ENCODE data around the gene FZD10. TPM values are rescaled to one million over a fixed set of nuclear protein-coding genes. Genes with fewer than 3 reads are reported as not detected.

FZD10 gene
- total and polyA plus RNA-seq, 2 of the 8 experiments (the other 6 are each of a cell fraction or from before 2014, with no cell fraction given) = 0.11 to 0.60 TPM

- FAIRE-seq = no peak
- H3K27me3 ChIP-seq (replicated peaks in 1 of 4; ENCODE audit: control insufficient read depth in 3 of 4, extremely low read depth in 1 of 4, insufficient read depth in 3 of 4, low read length in 3 of 4) = peaks cover 0 to 41% (median 17%) of the 10 kb centered on the region in 4 experiments; a peak in 6 of 7 replicates
- POLR2A ChIA-PET (ENCODE audit: partially characterized antibody) = no interaction called here
Observed at GRCh38 chr12:130212384-130212989, 50.2 kb downstream of the FZD10 start.

More at GRCh38 chr12:130212384-130212989, 50.2 kb downstream of the FZD10 start:
- Histone ChIP-seq H2BK12ac (ENCODE audit: low read depth, low read length) (no peak overlapping the region), H4K20me1 (replicated peaks in 1 of 2; ENCODE audit: control insufficient read depth in 1 of 2, insufficient read depth in 2 of 2, low read length in 2 of 2) (no peaks in the 10 kb centered on the region), H3K9me3 (ENCODE audit: insufficient read depth in 2 of 2, low read depth in 1 of 2, low read length in 1 of 2) (no peaks in the 10 kb centered on the region), H3K23ac (ENCODE audit: insufficient read length) (no peak overlapping the region), H3K27ac (ENCODE audit: low read depth, low read length) (no peak overlapping the region), H3K79me1 (ENCODE audit: low read depth, low read length) (no peaks in the 10 kb centered on the region), H3K23me2 (ENCODE audit: low read depth, low read length) (no peaks in the 10 kb centered on the region), H3K14ac (ENCODE audit: insufficient read length) (no peak overlapping the region), H3K36me3 (ENCODE audit: control insufficient read depth in 2 of 4, insufficient read depth in 4 of 4, low read length in 3 of 4) (no peaks in the 10 kb centered on the region), H2BK15ac (ENCODE audit: low read length) (no peak overlapping the region), H4K91ac (replicated peaks; ENCODE audit: insufficient read length, low read length) (no peak overlapping the region), H2AK5ac (ENCODE audit: low read depth, low read length) (no peak overlapping the region), H4K8ac (ENCODE audit: extremely low read depth, insufficient read depth, low read length) (no peak overlapping the region), H3K9ac (replicated peaks in 1 of 4; ENCODE audit: extremely low read depth in 1 of 4, low read depth in 3 of 4, low read length in 3 of 4) (no peak overlapping the region), H2AFZ (ENCODE audit: low read length) (no peak overlapping the region), H3K79me2 (ENCODE audit: control insufficient read depth in 1 of 2, insufficient read depth in 2 of 2, low read length in 2 of 2) (no peaks in the 10 kb centered on the region), H3K4ac (replicated peaks; ENCODE audit: insufficient read length, low read depth, low read length) (no peak overlapping the region), H3K18ac (ENCODE audit: extremely low read depth, low read length) (no peak overlapping the region), H3K56ac (replicated peaks; ENCODE audit: insufficient read length, low read depth, low read length) (no peak overlapping the region), H3K4me2 (ENCODE audit: insufficient read depth in 1 of 2, low read depth in 2 of 2, low read length in 2 of 2) (no peak overlapping the region), H2BK120ac (replicated peaks; ENCODE audit: low read depth, low read length) (no peak overlapping the region), H3K4me1 (replicated peaks in 1 of 4; ENCODE audit: control insufficient read depth in 3 of 4, insufficient read depth in 4 of 4, low read length in 3 of 4) (no peaks in the 10 kb centered on the region), H2BK20ac (ENCODE audit: low read length) (no peak overlapping the region), H2BK5ac (ENCODE audit: low read depth, low read length) (no peak overlapping the region), H4K5ac (ENCODE audit: insufficient read length, low read depth, low read length) (no peak overlapping the region), H3K4me3 (ENCODE audit: extremely low read depth in 1 of 4, insufficient read depth in 2 of 4, low read depth in 3 of 4, low read length in 4 of 4) (no peak overlapping the region)
- no peak for TF ChIP-seq PHF8 (conservative IDR thresholded peaks at IDR 0.05; ENCODE audit: low read depth, low read length)
- 64% methylated on average over 9 of the region's 9 CpGs; no CpG with 5 or more reads in 1 of the 2 experiments for WGBS, 2 experiments (ENCODE audit: extremely low coverage in 1 of 2, insufficient coverage in 1 of 2, insufficient read length in 1 of 2, insufficient replicate concordance in 2 of 2, low coverage in 1 of 2, low lambda C conversion rate in 2 of 2, missing lambda C conversion rate in 1 of 2)
- CTCF ChIA-PET (ENCODE audit: partially characterized antibody) = interaction anchor here (0.7 to 2.6 kb wide), 3 partner anchors 18 to 170 kb away, joined by 3 to 12 read pairs (median 4); no protein-coding TSS in a partner anchor
- no peak for DNase-seq (ENCODE audit: low read depth in 1 of 2, low spot score in 2 of 2)
